H1 (cell line): Measurements from ENCODE around the gene ZNF646. TPM values are rescaled to one million over a fixed set of nuclear protein-coding genes. Genes with fewer than 3 reads are reported as not detected.

Experiments used
- JUND ChIP-seq: IDR thresholded peaks from 2 replicates; pipeline ENCODE4 v1.6.1; 2011; ENCODE audit warnings: mild to moderate bottlenecking, improper control_type of control experiment, low read length
- RNF2 ChIP-seq: fragments of 200-900, 300-1000 bp; sonication (generic); IDR thresholded peaks from 2 replicates; pipeline ENCODE4 v1.7.1; 2016; ENCODE audit warnings: borderline replicate concordance, low read depth, mild to moderate bottlenecking, antibody characterized with exemption, low read length; ENCODE audit not compliant: poor library complexity, severe bottlenecking; ENCODE audit errors: missing control alignments
- SIN3A ChIP-seq, 2 experiments: IDR thresholded peaks in 1 of 2; conservative IDR thresholded peaks in 1 of 2; 2 replicates each; pipeline ENCODE4 v1.6.1; 2011 to 2012; ENCODE audit warnings: low read length in 2 of 2, improper control_type of control experiment in 1 of 2, low read depth in 1 of 2, mild to moderate bottlenecking in 1 of 2
- polyA plus RNA-seq, 7 experiments: library from polyadenylated mRNA; depleted of rRNA in 3 of 7; stranded (reverse) in 5 of 7; unstranded in 2 of 7; fragments of >200 nt in 5 of 7; fragments of 200-250 nt in 2 of 7; gene quantifications; 1 replicate in 5 of 7; 2 replicates in 1 of 7; 4 replicates in 1 of 7; pipeline versions ENCODE4 v1.2.1 to v1.2.3, GENCODE V29; 2011 to 2013; ENCODE audit warnings: missing spikeins in 2 of 7, mixed read lengths in 2 of 7
- total RNA-seq: library from RNA; stranded (reverse); fragmentation: NEBNext Ultra II Directional; extraction: Animal tissue kit (Norgen Biotek cat#: 25700); gene quantifications from 2 replicates; pipeline ENCODE4 v1.2.1, GENCODE V29; 2021

The ZNF646 gene
- total and polyA plus RNA-seq, 2 of the 8 experiments (the other 6 are each of a cell fraction or from before 2014, with no cell fraction given) = 6.5 to 25.0 TPM

DNA sequence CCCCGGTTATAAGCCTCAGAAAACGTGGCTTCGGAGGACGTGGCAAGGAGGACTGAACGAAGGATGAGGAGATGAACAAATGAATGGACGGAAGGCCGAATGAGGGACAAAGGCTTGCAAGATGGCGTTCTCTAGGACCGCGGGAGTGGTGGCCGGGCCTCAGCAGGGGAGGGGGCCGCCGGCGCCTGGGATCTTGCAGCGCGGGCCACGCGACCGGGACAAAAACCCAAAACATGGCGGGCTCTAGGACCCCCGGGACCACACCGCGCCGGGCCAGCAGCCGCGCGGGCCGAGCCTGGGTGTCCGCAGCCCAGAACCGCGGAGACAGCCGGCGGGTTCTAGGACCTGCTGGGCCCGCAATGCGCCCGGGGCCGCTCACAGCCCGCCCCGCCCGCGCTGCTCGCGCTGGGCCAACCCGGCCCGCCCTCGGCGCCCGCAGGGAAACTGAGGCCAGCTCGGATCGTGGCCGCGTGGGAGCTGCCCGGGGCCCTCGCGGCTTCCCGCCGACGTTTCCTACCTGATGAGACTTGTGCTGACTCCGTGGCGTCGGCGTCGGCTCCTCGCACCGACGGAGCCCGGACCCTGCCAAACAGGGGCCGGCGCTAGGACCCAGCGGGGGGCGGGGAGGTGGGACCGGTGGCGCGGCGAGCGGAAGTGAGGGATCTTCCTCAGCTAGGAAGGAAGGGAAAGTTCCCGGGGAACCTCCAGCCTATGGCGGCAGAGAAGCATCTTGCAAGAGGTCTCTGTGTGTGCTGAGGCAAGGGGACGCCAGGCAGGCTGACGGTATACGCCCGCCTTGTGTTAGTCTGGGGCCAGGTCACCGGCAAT, 866 bp upstream of the ZNF646 start (continued):
- TF ChIP-seq SIN3A (conservative IDR thresholded peaks at IDR 0.05 in 1 of 2, IDR thresholded peaks at IDR 0.05 in 1 of 2; ENCODE audit: low read depth in 1 of 2, low read length in 2 of 2) (peak; percentile 77 to 94; a peak in 3 of 4 replicates), RNF2 (no peak), JUND (no peak)
